ENCODE measurements around the gene RBL1.

GRCh38 chr20:36951979-36952738, 143.6 kb downstream of the RBL1 start:
- TF ChIP-seq CTCF (IDR thresholded peaks at IDR 0.05) (no peak), EZH2 (IDR thresholded peaks at IDR 0.05) (no peak), EZH2phosphoT487 (IDR thresholded peaks at IDR 0.05) (no peak)
